HCT116 (cell line): ENCODE results near the gene COG1. TPM values are rescaled to one million over a fixed set of nuclear protein-coding genes. Genes with fewer than 3 reads are reported as not detected.

Experiments
- ATAC-seq: fragments of 200-7000 bp; cut with Tn5 transposase; 2 replicates; pipeline ENCODE4 v1.9.1; 2020; ENCODE audit warnings: mild to moderate bottlenecking, moderate library complexity
- BruUV-seq: library from RNA; stranded (reverse); fragments of 400-500 nt; replicated peaks from 2 replicates; lab custom pipeline; 2021; lab: Mats Ljungman, UMichigan
- CTCF ChIA-PET: fragments of 300-600 bp; sonication (Branson Sonifier 250); formaldehyde crosslinking; loops from one replicate; lab custom pipeline; 2021; ENCODE audit warnings: antibody characterized with exemption; lab: Charles Lee
- POLR2A ChIA-PET: fragments of 300-600, 350-600 bp; sonication (Branson Sonifier 250); formaldehyde crosslinking; loops from one replicate; lab custom pipeline; 2021; ENCODE audit warnings: antibody characterized with exemption; lab: Charles Lee
- RAD21 ChIA-PET, 2 experiments: fragments of 300-600 bp; sonication (Branson Sonifier 250); formaldehyde crosslinking; loops; one replicate each; lab custom pipeline; 2023; ENCODE audit warnings: low total read pairs in 2 of 2; ENCODE audit not compliant: uncharacterized antibody in 2 of 2, unreplicated experiment in 2 of 2, low non-redundant PET in 1 of 2; lab: Charles Lee
- DNase-seq: peaks from one replicate; pipeline ENCODE4 v3.0.0-alpha.2; 2010; ENCODE audit warnings: low read depth, low spot score
- H2AFZ ChIP-seq: fragments of 200-600 bp; shearing (Covaris generic), sonication (generic); 2 replicates; pipeline ENCODE4 v1.6.1; 2017; ENCODE audit warnings: low read depth, mixed run types, mixed read lengths, antibody characterized with exemption, low read length; ENCODE audit not compliant: poor library complexity, severe bottlenecking
- H3K27ac ChIP-seq: 2 replicates; pipeline ENCODE4 v1.5.1; 2012; ENCODE audit warnings: low read depth, low read length
- H3K27me3 ChIP-seq: fragments of 200-600 bp; sonication (generic); 2 replicates; pipeline ENCODE4 v1.6.1; 2016; ENCODE audit warnings: mixed run types, low read length, mixed read lengths; ENCODE audit not compliant: insufficient read depth
- H3K36me3 ChIP-seq, 2 experiments: fragments of 200-500 bp in 1 of 2; fragments of 200-600 bp in 1 of 2; sonication (Bioruptor generic) in 1 of 2; sonication (generic) in 1 of 2; 2 replicates each; pipeline versions ENCODE4 v1.5.1 to v1.6.1; 2014 to 2016; ENCODE audit warnings: low read length in 2 of 2, inconsistent platforms in 1 of 2, mixed read lengths in 1 of 2, mixed run types in 1 of 2; ENCODE audit not compliant: insufficient read depth in 2 of 2, control insufficient read depth in 1 of 2
- H3K4me1 ChIP-seq, 2 experiments: fragments of 200-600 bp in 1 of 2; sonication (generic) in 1 of 2; 2 replicates each; pipeline versions ENCODE4 v1.5.1 to v1.6.1; 2012 to 2017; ENCODE audit warnings: low read length in 2 of 2, inconsistent platforms in 1 of 2, mild to moderate bottlenecking in 1 of 2, mixed read lengths in 1 of 2, mixed run types in 1 of 2, moderate library complexity in 1 of 2; ENCODE audit not compliant: insufficient read depth in 2 of 2, control insufficient read depth in 1 of 2
- H3K4me2 ChIP-seq: fragments of 200-600 bp; sonication (generic); 2 replicates; pipeline ENCODE4 v1.6.1; 2017; ENCODE audit warnings: mixed run types, low read length, mixed read lengths
- H3K4me3 ChIP-seq, 2 experiments: fragments of 200-600 bp in 1 of 2; sonication (generic) in 1 of 2; replicated peaks in 1 of 2; 2 replicates each; pipeline ENCODE4 v1.5.1; 2011 to 2016; ENCODE audit warnings: low read length in 2 of 2, control low read depth in 1 of 2, low read depth in 1 of 2, mild to moderate bottlenecking in 1 of 2, mixed read lengths in 1 of 2, mixed run types in 1 of 2
- H3K79me2 ChIP-seq: fragments of 200-600 bp; sonication (generic); 2 replicates; pipeline ENCODE4 v1.6.1; 2017; ENCODE audit warnings: mild to moderate bottlenecking, mixed run types, low read length, moderate library complexity, mixed read lengths; ENCODE audit not compliant: insufficient read depth
- H3K9ac ChIP-seq: fragments of 200-600 bp; sonication (generic); 2 replicates; pipeline ENCODE4 v1.6.1; 2016; ENCODE audit warnings: low read length, mixed read lengths
- H3K9me2 ChIP-seq: fragments of 200-600 bp; sonication (generic), shearing (Covaris generic); 2 replicates; pipeline ENCODE4 v1.6.1; 2017; ENCODE audit warnings: mixed run types, mild to moderate bottlenecking, moderate library complexity; ENCODE audit not compliant: insufficient read depth
- H3K9me3 ChIP-seq, 2 experiments: fragments of 200-500 bp in 1 of 2; fragments of 200-600 bp in 1 of 2; sonication (Bioruptor generic) in 1 of 2; sonication (generic) in 1 of 2; 2 replicates each; pipeline ENCODE4 v1.6.1; 2014 to 2017; ENCODE audit warnings: low read length in 2 of 2, mixed read lengths in 2 of 2, inconsistent platforms in 1 of 2, low read depth in 1 of 2, mild to moderate bottlenecking in 1 of 2, mixed run types in 1 of 2, moderate library complexity in 1 of 2; ENCODE audit not compliant: control insufficient read depth in 1 of 2, insufficient read depth in 1 of 2
- H4K20me1 ChIP-seq: fragments of 200-600 bp; sonication (generic), shearing (Covaris generic); 2 replicates; pipeline ENCODE4 v1.6.1; 2017; ENCODE audit warnings: mixed run types, mild to moderate bottlenecking, moderate library complexity; ENCODE audit not compliant: insufficient read depth
- CBX3 ChIP-seq: IDR thresholded peaks from 2 replicates; pipeline ENCODE4 v1.6.1; 2012; ENCODE audit warnings: low read depth
- EGR1 ChIP-seq: IDR thresholded peaks from 2 replicates; pipeline ENCODE4 v1.6.1; 2012; ENCODE audit warnings: low read depth
- ELF1 ChIP-seq: IDR thresholded peaks from 2 replicates; pipeline ENCODE4 v1.6.1; 2012; ENCODE audit warnings: low read depth, borderline replicate concordance
- FOSL1 ChIP-seq: IDR thresholded peaks from 2 replicates; pipeline ENCODE4 v1.6.1; 2012; ENCODE audit warnings: low read depth
- JUND ChIP-seq: IDR thresholded peaks from 2 replicates; pipeline ENCODE4 v1.6.1; 2012
- POLR2A ChIP-seq: IDR thresholded peaks from 2 replicates; pipeline ENCODE4 v1.7.0; 2011; ENCODE audit warnings: borderline replicate concordance; ENCODE audit not compliant: insufficient read depth, insufficient read length; ENCODE audit errors: extremely low read depth
- RAD21 ChIP-seq: IDR thresholded peaks from 2 replicates; pipeline ENCODE4 v1.6.1; 2012; ENCODE audit warnings: low read depth, mild to moderate bottlenecking
- REST ChIP-seq: IDR thresholded peaks from 2 replicates; pipeline ENCODE4 v1.6.1; 2012; ENCODE audit warnings: low read depth
- SIN3A ChIP-seq: IDR thresholded peaks from 2 replicates; pipeline ENCODE4 v1.6.1; 2012; ENCODE audit warnings: low read depth
- SP1 ChIP-seq: IDR thresholded peaks from 2 replicates; pipeline ENCODE4 v1.6.1; 2012; ENCODE audit warnings: low read depth
- TCF7L2 ChIP-seq: IDR thresholded peaks from 2 replicates; pipeline ENCODE4 v1.7.0; 2011; ENCODE audit warnings: borderline replicate concordance, inconsistent platforms; ENCODE audit not compliant: insufficient read depth, insufficient read length; ENCODE audit errors: extremely low read depth
- ZBTB33 ChIP-seq: IDR thresholded peaks from 2 replicates; pipeline ENCODE4 v1.6.1; 2011; ENCODE audit warnings: mild to moderate bottlenecking, low read length, moderate library complexity; ENCODE audit not compliant: insufficient replicate concordance; ENCODE audit errors: extremely low read depth
- ZFX ChIP-seq: fragments of 450-650 bp; IDR thresholded peaks from 2 replicates; pipeline ENCODE4 v1.6.1; 2017
- ZNF274 ChIP-seq: fragments of 200-500 bp; sonication (Bioruptor generic); IDR thresholded peaks from 2 replicates; pipeline ENCODE4 v1.6.1; 2014; ENCODE audit warnings: mild to moderate bottlenecking, low read depth, low read length, inconsistent platforms
- intact Hi-C: fragments of 100-400 bp; cut with micrococcal nuclease; formaldehyde crosslinking; loops from 2 replicates; pipeline ENCODE4 v1.10.0; 2022
- total RNA-seq: library from RNA; stranded (reverse); gene quantifications from one replicate; pipeline ENCODE4 v1.2.1, GENCODE V29; 2021; ENCODE audit not compliant: unreplicated experiment
- TF ChIP-seq, protein P1 (sequence below): IDR thresholded peaks from 2 replicates; pipeline ENCODE4 v1.6.1; 2012
- TF ChIP-seq, protein P2 (sequence below), 3 experiments: fragments of 200-600 bp in 1 of 3; sonication (generic) in 1 of 3; IDR thresholded peaks in 2 of 3; conservative IDR thresholded peaks in 1 of 3; 2 replicates each; pipeline ENCODE4 v1.5.1; 2012 to 2017; ENCODE audit warnings: low read depth in 2 of 3, low read length in 2 of 3, antibody characterized with exemption in 1 of 3, borderline replicate concordance in 1 of 3, control low read depth in 1 of 3, mild to moderate bottlenecking in 1 of 3, mixed read lengths in 1 of 3, mixed run types in 1 of 3, moderate library complexity in 1 of 3; ENCODE audit not compliant: insufficient read depth in 1 of 3

The COG1 gene
- total RNA-seq, 1 experiment from 2014 or later, result 44.6 TPM

DNA sequence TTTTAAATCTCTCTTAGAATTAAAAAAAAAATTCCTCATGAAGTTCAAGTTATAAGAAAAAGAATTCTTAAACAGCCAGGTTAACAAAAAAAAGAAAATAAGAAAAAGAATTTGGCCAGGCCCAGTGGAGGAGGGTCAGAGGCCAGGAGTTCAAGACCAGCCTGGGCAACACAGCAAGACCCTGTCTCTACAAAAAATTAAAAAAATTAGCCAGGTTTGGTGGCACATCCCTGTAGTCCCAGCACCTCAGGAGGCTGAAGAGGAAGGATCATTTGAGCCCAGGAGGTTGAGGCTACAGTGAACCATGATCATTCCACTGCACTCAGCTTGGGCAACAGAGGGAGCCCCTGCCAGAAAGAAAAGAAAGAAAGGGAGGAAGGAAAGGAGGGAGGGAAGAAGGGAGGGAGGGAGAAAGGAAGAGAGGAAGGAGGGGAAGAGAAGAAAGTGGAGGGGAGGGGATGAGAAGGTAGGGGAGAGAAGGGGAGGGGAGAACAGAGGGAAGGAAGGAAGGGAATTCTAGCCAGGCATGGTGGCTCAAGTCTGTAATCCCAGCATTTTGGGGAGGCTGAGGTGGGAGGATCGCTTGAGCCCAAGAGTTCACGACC is 30.9 kb downstream of the COG1 start (continued):
- TF ChIP-seq SIN3A, result no peak
- no peak for TF ChIP-seq FOSL1
- TF ChIP-seq ZFX, result no peak
- TF ChIP-seq, protein P1, sequence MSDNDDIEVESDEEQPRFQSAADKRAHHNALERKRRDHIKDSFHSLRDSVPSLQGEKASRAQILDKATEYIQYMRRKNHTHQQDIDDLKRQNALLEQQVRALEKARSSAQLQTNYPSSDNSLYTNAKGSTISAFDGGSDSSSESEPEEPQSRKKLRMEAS, result no peak
- TF ChIP-seq REST, result no peak

GRCh38 chr17:73224237-73224636 is 31.4 kb downstream of the COG1 start:
- DNase-seq, result no peak
- Histone ChIP-seq H3K4me1 (peaks cover 10 to 21% of the 10 kb centered on the region in 2 experiments), H3K9me2 (no peaks in the 10 kb centered on the region), H3K9me3 (no peaks in the 10 kb centered on the region), H3K4me3 (no peak overlapping the region), H3K9ac (no peak overlapping the region), H3K27me3 (no peaks in the 10 kb centered on the region), H2AFZ (no peak overlapping the region), H3K79me2 (peaks cover 84% of the 10 kb centered on the region), H3K36me3 (peaks cover 0 to 12% of the 10 kb centered on the region in 2 experiments; a peak in 2 of 4 replicates), H3K4me2 (no peak overlapping the region), H4K20me1 (peaks cover 6% of the 10 kb centered on the region; the same call in 1 of the 2 replicates), H3K27ac (no peak overlapping the region)
- BruUV-seq, result no TSS peak
- RAD21 ChIA-PET, result no interaction called here
- no peak for ATAC-seq
- POLR2A ChIA-PET, result no interaction called here
- TF ChIP-seq RAD21 (no peak), TCF7L2 (no peak), JUND (no peak), ZFX (no peak), ZNF274 (no peak), EGR1 (no peak), CBX3 (no peak), POLR2A (no peak), ELF1 (no peak), ZBTB33 (no peak), SP1 (no peak)
- TF ChIP-seq, protein P2, sequence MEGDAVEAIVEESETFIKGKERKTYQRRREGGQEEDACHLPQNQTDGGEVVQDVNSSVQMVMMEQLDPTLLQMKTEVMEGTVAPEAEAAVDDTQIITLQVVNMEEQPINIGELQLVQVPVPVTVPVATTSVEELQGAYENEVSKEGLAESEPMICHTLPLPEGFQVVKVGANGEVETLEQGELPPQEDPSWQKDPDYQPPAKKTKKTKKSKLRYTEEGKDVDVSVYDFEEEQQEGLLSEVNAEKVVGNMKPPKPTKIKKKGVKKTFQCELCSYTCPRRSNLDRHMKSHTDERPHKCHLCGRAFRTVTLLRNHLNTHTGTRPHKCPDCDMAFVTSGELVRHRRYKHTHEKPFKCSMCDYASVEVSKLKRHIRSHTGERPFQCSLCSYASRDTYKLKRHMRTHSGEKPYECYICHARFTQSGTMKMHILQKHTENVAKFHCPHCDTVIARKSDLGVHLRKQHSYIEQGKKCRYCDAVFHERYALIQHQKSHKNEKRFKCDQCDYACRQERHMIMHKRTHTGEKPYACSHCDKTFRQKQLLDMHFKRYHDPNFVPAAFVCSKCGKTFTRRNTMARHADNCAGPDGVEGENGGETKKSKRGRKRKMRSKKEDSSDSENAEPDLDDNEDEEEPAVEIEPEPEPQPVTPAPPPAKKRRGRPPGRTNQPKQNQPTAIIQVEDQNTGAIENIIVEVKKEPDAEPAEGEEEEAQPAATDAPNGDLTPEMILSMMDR (IDR thresholded peaks at IDR 0.05 in 2 of 3, conservative IDR thresholded peaks at IDR 0.05 in 1 of 3; ENCODE audit: borderline replicate concordance in 1 of 3, insufficient read depth in 1 of 3, low read depth in 2 of 3, low read length in 2 of 3), result no peak
- intact Hi-C loops, result no loop called here
- CTCF ChIA-PET, result no interaction called here
